GM12801 (cell line): Measurements from ENCODE around the gene TMEM18.

Source experiments
- CTCF ChIP-seq: IDR thresholded peaks from one replicate; pipeline ENCODE4 v1.5.1; 2011; ENCODE audit warnings: control low read depth; ENCODE audit not compliant: insufficient read length; ENCODE audit errors: extremely low read depth

The TMEM18 gene

GRCh38 chr2:681312-681711, 4.1 kb upstream of the TMEM18 start:
- TF ChIP-seq CTCF, result no peak

- TF ChIP-seq CTCF, result no peak
Measured at GRCh38 chr2:680496-680895, 3.3 kb upstream of the TMEM18 start.

- no peak for TF ChIP-seq CTCF
Measured at GRCh38 chr2:678964-679363, 1.8 kb upstream of the TMEM18 start.

- no peak for TF ChIP-seq CTCF
Measured at GRCh38 chr2:677959-678550, 849 bp upstream of the TMEM18 start.

GRCh38 chr2:676647-677055, 555 bp downstream of the TMEM18 start:
- TF ChIP-seq CTCF, result no peak

GRCh38 chr2:675982-676646, 1.1 kb downstream of the TMEM18 start:
- TF ChIP-seq CTCF, result no peak

- no peak for TF ChIP-seq CTCF
Measured at GRCh38 chr2:675460-675859, 1.7 kb downstream of the TMEM18 start.

- TF ChIP-seq CTCF, result no peak
Measured at GRCh38 chr2:675051-675450, 2.2 kb downstream of the TMEM18 start.
